GM20000 (cell line): ENCODE data around the gene EXOSC7.

Experiments
- DNase-seq: peaks from one replicate; pipeline ENCODE4 v3.0.0; 2012; ENCODE audit warnings: low spot score
- CTCF ChIP-seq: IDR thresholded peaks from 2 replicates; pipeline ENCODE4 v1.5.1; 2012; ENCODE audit warnings: mild to moderate bottlenecking, control low read depth; ENCODE audit errors: extremely low read depth, missing control alignments

The EXOSC7 gene

GRCh38 chr3:44962621-44963393, 13.2 kb upstream of the EXOSC7 start:
- no peak for DNase-seq
- TF ChIP-seq CTCF, result no peak

GRCh38 chr3:44963571-44964325, 12.3 kb upstream of the EXOSC7 start:
- no peak for DNase-seq
- TF ChIP-seq CTCF, result no peak

GRCh38 chr3:44965165-44965564, 10.9 kb upstream of the EXOSC7 start:
- no peak for TF ChIP-seq CTCF
- DNase-seq, result no peak

GRCh38 chr3:44966795-44967278, 9.2 kb upstream of the EXOSC7 start:
- no peak for TF ChIP-seq CTCF
- no peak for DNase-seq

- no peak for TF ChIP-seq CTCF
- DNase-seq, result no peak
Observed at GRCh38 chr3:44968447-44968858, 7.6 kb upstream of the EXOSC7 start.

- no peak for DNase-seq
Observed at GRCh38 chr3:44969154-44969827, 6.8 kb upstream of the EXOSC7 start.

More at GRCh38 chr3:44969154-44969827, 6.8 kb upstream of the EXOSC7 start:
- no peak for TF ChIP-seq CTCF
